HL-60 (cell line): ENCODE results near the gene NUSAP1.

Source experiments
- DNase-seq, 2 experiments: peaks; one replicate each; pipeline ENCODE4 v3.0.0-alpha.2; 2010 to 2020; ENCODE audit warnings: low read depth in 1 of 2, low spot score in 1 of 2
- H3K27ac ChIP-seq: fragments of 250-450 bp; sonication (Bioruptor Pico); replicated peaks from 2 replicates; pipeline ENCODE4 v1.5.1; 2020; ENCODE audit warnings: mild to moderate bottlenecking, moderate library complexity
- H3K27me3 ChIP-seq: fragments of 250-450 bp; sonication (Bioruptor Pico); 2 replicates; pipeline ENCODE4 v1.5.1; 2021; ENCODE audit warnings: mild to moderate bottlenecking, moderate library complexity; ENCODE audit not compliant: insufficient read depth, poor library complexity, severe bottlenecking
- H3K4me3 ChIP-seq: replicated peaks from 2 replicates; pipeline ENCODE4 v1.5.1; 2011; ENCODE audit warnings: mild to moderate bottlenecking, control low read depth, low read length; ENCODE audit not compliant: insufficient read depth
- CTCF ChIP-seq: IDR thresholded peaks from one replicate; pipeline ENCODE4 v1.5.1; 2011; ENCODE audit warnings: low read length, control low read depth, inconsistent platforms; ENCODE audit not compliant: insufficient read depth
- GABPA ChIP-seq: IDR thresholded peaks from 2 replicates; pipeline ENCODE4 v1.6.1; 2012; ENCODE audit warnings: low read depth
- POLR2AphosphoS5 ChIP-seq: IDR thresholded peaks from 2 replicates; pipeline ENCODE4 v1.6.1; 2012; ENCODE audit warnings: low read depth
- REST ChIP-seq: IDR thresholded peaks from 2 replicates; pipeline ENCODE4 v1.6.1; 2012; ENCODE audit warnings: low read depth; ENCODE audit not compliant: insufficient replicate concordance
- SPI1 ChIP-seq: IDR thresholded peaks from 2 replicates; pipeline ENCODE4 v1.6.1; 2012; ENCODE audit warnings: low read depth, mild to moderate bottlenecking, borderline replicate concordance

NUSAP1 gene

DNA sequence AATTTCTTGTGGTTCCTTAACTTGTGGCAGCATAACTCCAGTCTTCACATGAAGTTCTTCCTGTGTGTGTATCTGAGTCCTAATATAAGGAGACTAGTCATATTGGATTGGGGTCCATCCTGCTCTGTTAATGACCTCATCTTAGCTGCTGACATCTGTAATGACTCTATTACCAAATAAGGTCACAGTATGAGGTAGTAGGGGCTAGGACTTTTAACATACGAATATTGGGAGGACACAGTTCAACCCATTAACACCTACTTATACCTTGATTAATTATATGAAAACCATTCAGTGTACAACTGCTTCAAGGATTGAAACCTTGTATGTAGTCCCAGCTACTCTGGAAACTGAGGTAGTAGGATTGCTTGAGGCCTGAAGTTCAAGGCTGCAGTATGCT lies 44.2 kb upstream of the NUSAP1 start:
- DNase-seq = no peak
- TF ChIP-seq GABPA (no peak), CTCF (no peak), POLR2AphosphoS5 (no peak), REST (no peak), SPI1 (no peak)
- 0 out of 2 replicates have a peak overlapping the region, but pooled peaks have one; percentile 1 for H3K27ac ChIP-seq
- no peak overlapping the region for H3K4me3 ChIP-seq
- H3K27me3 ChIP-seq = no peaks in the 10 kb centered on the region

- H3K27me3 ChIP-seq = no peaks in the 10 kb centered on the region
- H3K4me3 ChIP-seq = no peak overlapping the region
- TF ChIP-seq SPI1 (no peak), POLR2AphosphoS5 (no peak), REST (no peak), GABPA (no peak), CTCF (no peak)
Observed at GRCh38 chr15:41289953-41290352, 42.7 kb upstream of the NUSAP1 start.

GRCh38 chr15:41291065-41291631 lies 41.5 kb upstream of the NUSAP1 start:
- Histone ChIP-seq H3K4me3 (no peak overlapping the region), H3K27ac (peak overlapping the region; percentile 18), H3K27me3 (no peaks in the 10 kb centered on the region)
- peak; percentile 57 to 83 for DNase-seq
- peak; percentile 83 for TF ChIP-seq SPI1
- no peak for TF ChIP-seq GABPA
- no peak for TF ChIP-seq CTCF
- TF ChIP-seq POLR2AphosphoS5 = peak; percentile 35
- TF ChIP-seq REST = no peak

More at GRCh38 chr15:41289953-41290352, 42.7 kb upstream of the NUSAP1 start:
- no peak overlapping the region for H3K27ac ChIP-seq
- DNase-seq = no peak
